ENCODE results near the gene CYP3A5. TPM values are rescaled to one million over a fixed set of nuclear protein-coding genes. Genes with fewer than 3 reads are reported as not detected.
"Not testable (repeated sequence)": the region's sequence is repeated elsewhere in the genome, so short reads cannot be mapped to it uniquely, and the experiment has no call there.

CYP3A5 gene
- total RNA-seq, 3 donors from 2014 or later = 73.8 to 241 (median 179) TPM

DNA sequence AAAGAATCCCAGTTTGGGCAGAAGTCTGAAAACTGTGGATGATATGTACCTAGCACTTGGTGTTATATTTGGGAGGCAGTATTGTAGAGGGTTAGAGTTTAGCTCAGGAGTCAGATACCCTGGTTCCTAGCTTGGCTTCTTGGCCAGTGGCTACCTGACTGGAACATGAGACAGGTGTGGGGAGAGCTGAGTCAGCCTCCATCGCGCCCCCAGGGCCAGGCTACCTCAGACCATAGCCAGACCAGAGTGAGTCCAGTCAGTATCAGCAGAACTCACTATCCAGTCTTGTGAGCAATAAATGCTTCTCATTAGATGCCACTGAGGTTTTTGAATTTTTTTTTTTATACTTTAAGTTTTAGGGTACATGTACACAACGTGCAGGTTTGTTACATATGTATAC, 26.0 kb downstream of the CYP3A5 start:
- H3K4me3 ChIP-seq = no peak overlapping the region
- no peak for TF ChIP-seq CTCF (IDR thresholded peaks at IDR 0.05)
- DNase-seq = no peak
- H3K9me3 ChIP-seq = peaks cover 5% of the 10 kb centered on the region
- intact Hi-C loops (cut with DNase I, micrococcal nuclease) = no loop called here
- no peaks in the 10 kb centered on the region for H3K36me3 ChIP-seq (ENCODE audit: low read depth)
- ATAC-seq = peak; percentile 21
- H3K4me1 ChIP-seq (ENCODE audit: low read depth) = no peaks in the 10 kb centered on the region

- H3K36me3 ChIP-seq (ENCODE audit: low read depth); H3K9me3 ChIP-seq; DNase-seq; ATAC-seq; intact Hi-C loops (cut with DNase I, micrococcal nuclease); H3K4me3 ChIP-seq; H3K4me1 ChIP-seq (ENCODE audit: low read depth): not testable (repeated sequence)
These were observed 26.5 kb downstream of the CYP3A5 start for GRCh38 chr7:99653269-99653668.

GRCh38 chr7:99652671-99653070, 27.1 kb downstream of the CYP3A5 start:
- no peak for DNase-seq
- H3K4me3 ChIP-seq = no peak overlapping the region
- H3K36me3 ChIP-seq (ENCODE audit: low read depth) = no peaks in the 10 kb centered on the region
- H3K9me3 ChIP-seq = peaks cover 5% of the 10 kb centered on the region
- TF ChIP-seq CTCF (IDR thresholded peaks at IDR 0.05) = no peak
- intact Hi-C loops (cut with DNase I, micrococcal nuclease) = no loop called here
- no peak for ATAC-seq
- H3K4me1 ChIP-seq (ENCODE audit: low read depth) = no peaks in the 10 kb centered on the region

GRCh38 chr7:99651290-99651689, 28.5 kb downstream of the CYP3A5 start:
- ATAC-seq (no peak), DNase-seq (no peak)
- no peak for TF ChIP-seq CTCF (IDR thresholded peaks at IDR 0.05)
- intact Hi-C loops (cut with DNase I, micrococcal nuclease) = no loop called here
- H3K4me1 ChIP-seq (ENCODE audit: low read depth) = no peaks in the 10 kb centered on the region
- peaks cover 4% of the 10 kb centered on the region for H3K9me3 ChIP-seq
- no peak overlapping the region for H3K4me3 ChIP-seq
- H3K36me3 ChIP-seq (ENCODE audit: low read depth) = no peaks in the 10 kb centered on the region

- no peak for DNase-seq
- TF ChIP-seq CTCF (IDR thresholded peaks at IDR 0.05) = no peak
- Histone ChIP-seq H3K36me3 (ENCODE audit: low read depth) (no peaks in the 10 kb centered on the region), H3K9me3 (no peaks in the 10 kb centered on the region), H3K4me1 (ENCODE audit: low read depth) (no peaks in the 10 kb centered on the region), H3K4me3 (no peak overlapping the region)
- no peak for ATAC-seq
- intact Hi-C loops (cut with DNase I, micrococcal nuclease) = no loop called here
These were observed 31.0 kb downstream of the CYP3A5 start for GRCh38 chr7:99648843-99649242.

DNA sequence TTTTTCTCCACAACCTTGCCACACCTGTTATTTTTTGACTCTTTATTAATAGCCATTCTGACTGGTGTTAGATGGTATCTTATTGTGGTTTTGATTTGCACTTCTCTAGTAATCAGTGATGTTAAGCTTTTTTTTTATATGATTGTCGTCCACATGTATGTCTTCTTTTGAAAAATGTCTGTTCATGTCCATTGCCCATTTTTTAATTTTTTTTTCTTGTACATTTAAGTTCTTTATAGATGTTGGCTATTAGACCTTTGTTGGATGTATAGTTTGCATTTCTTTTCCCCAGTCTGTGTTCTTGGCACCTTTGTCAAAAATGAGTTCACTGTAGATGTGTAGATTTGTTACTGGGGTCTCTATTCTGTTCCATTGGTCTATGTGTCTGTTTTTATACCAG, 34.2 kb downstream of the CYP3A5 start:
- no peaks in the 10 kb centered on the region for H3K36me3 ChIP-seq (ENCODE audit: low read depth)
- no peak overlapping the region for H3K4me3 ChIP-seq
- intact Hi-C loops (cut with DNase I, micrococcal nuclease) = no loop called here
- no peak for TF ChIP-seq CTCF (IDR thresholded peaks at IDR 0.05)
- no peak for DNase-seq
- no peaks in the 10 kb centered on the region for H3K9me3 ChIP-seq
- no peak for ATAC-seq
- H3K4me1 ChIP-seq (ENCODE audit: low read depth) = no peaks in the 10 kb centered on the region
